Liver (tissue), 9 donors: ENCODE results near the gene UGT1A4. TPM values are rescaled to one million over a fixed set of nuclear protein-coding genes. Genes with fewer than 3 reads are reported as not detected.

Experiments
- DNase-seq: peaks from one replicate; pipeline ENCODE4 v3.0.0-alpha.2; 2017; ENCODE audit warnings: low spot score
- H3K27ac ChIP-seq, 2 donors: one replicate each; pipeline ENCODE4 v1.7.0; 2013; ENCODE audit warnings: inconsistent platforms in 2 of 2, low read length in 2 of 2, control low read depth in 1 of 2, low read depth in 1 of 2, mild to moderate bottlenecking in 1 of 2
- H3K27me3 ChIP-seq, 4 donors: one replicate each; pipeline versions ENCODE4 v1.6.1 to v1.7.0; 2013; ENCODE audit warnings: low read length in 3 of 4, inconsistent platforms in 1 of 4, mild to moderate bottlenecking in 1 of 4, moderate library complexity in 1 of 4; ENCODE audit not compliant: control insufficient read depth in 4 of 4, insufficient read depth in 4 of 4
- H3K36me3 ChIP-seq, 4 donors: one replicate each; pipeline versions ENCODE4 v1.6.1 to v1.7.0; 2013; ENCODE audit warnings: low read length in 3 of 4, mild to moderate bottlenecking in 3 of 4, low read depth in 1 of 4, moderate library complexity in 1 of 4; ENCODE audit not compliant: control insufficient read depth in 4 of 4, insufficient read depth in 3 of 4
- H3K4me1 ChIP-seq, 4 donors: one replicate each; pipeline versions ENCODE4 v1.6.1 to v1.7.0; 2013; ENCODE audit warnings: low read length in 3 of 4, mild to moderate bottlenecking in 3 of 4, moderate library complexity in 1 of 4; ENCODE audit not compliant: control insufficient read depth in 4 of 4, insufficient read depth in 4 of 4
- H3K4me3 ChIP-seq, 3 donors: one replicate each; pipeline versions ENCODE4 v1.6.1 to v1.7.0; 2013; ENCODE audit warnings: low read length in 3 of 3, control low read depth in 1 of 3, low read depth in 1 of 3, mild to moderate bottlenecking in 1 of 3
- H3K9ac ChIP-seq, 2 donors: one replicate each; pipeline ENCODE4 v1.7.0; 2013; ENCODE audit warnings: low read length in 2 of 2, mild to moderate bottlenecking in 2 of 2, moderate library complexity in 2 of 2, control low read depth in 1 of 2, low read depth in 1 of 2
- H3K9me3 ChIP-seq, 4 donors: one replicate each; pipeline versions ENCODE4 v1.6.1 to v1.7.0; 2013; ENCODE audit warnings: low read length in 3 of 4; ENCODE audit not compliant: control insufficient read depth in 4 of 4
- CTCF ChIP-seq: fragments of 150-350 bp; IDR thresholded peaks from 2 replicates; pipeline ENCODE4 v1.5.1; 2017; ENCODE audit warnings: improper control_type of control experiment, low read depth, low read length; ENCODE audit not compliant: missing input control
- FOXA1 ChIP-seq: IDR thresholded peaks from 2 replicates; pipeline ENCODE4 v1.6.1; 2016; ENCODE audit warnings: antibody characterized with exemption
- FOXA2 ChIP-seq: IDR thresholded peaks from 2 replicates; pipeline ENCODE4 v1.6.1; 2016; ENCODE audit warnings: antibody characterized with exemption
- GABPA ChIP-seq, 2 donors: IDR thresholded peaks in 1 of 2; conservative IDR thresholded peaks in 1 of 2; 2 replicates each; pipeline ENCODE4 v1.6.1; 2016; ENCODE audit warnings: antibody characterized with exemption in 2 of 2, mild to moderate bottlenecking in 1 of 2, moderate library complexity in 1 of 2
- HNF4A ChIP-seq, 2 donors: conservative IDR thresholded peaks; 2 replicates each; pipeline ENCODE4 v1.6.1; 2016; ENCODE audit warnings: antibody characterized with exemption in 2 of 2, mild to moderate bottlenecking in 2 of 2
- HNF4G ChIP-seq: IDR thresholded peaks from 2 replicates; pipeline ENCODE4 v1.6.1; 2016; ENCODE audit warnings: antibody characterized with exemption
- JUND ChIP-seq, 2 donors: IDR thresholded peaks; 2 replicates each; pipeline ENCODE4 v1.6.1; 2016; ENCODE audit warnings: antibody characterized with exemption in 2 of 2
- MAX ChIP-seq: IDR thresholded peaks from 2 replicates; pipeline ENCODE4 v1.6.1; 2016; ENCODE audit warnings: antibody characterized with exemption
- NR2F2 ChIP-seq: IDR thresholded peaks from 2 replicates; pipeline ENCODE4 v1.6.1; 2016; ENCODE audit warnings: antibody characterized with exemption
- RAD21 ChIP-seq, 2 donors: IDR thresholded peaks; 2 replicates each; pipeline ENCODE4 v1.6.1; 2016; ENCODE audit warnings: antibody characterized with exemption in 2 of 2, mild to moderate bottlenecking in 2 of 2
- REST ChIP-seq: IDR thresholded peaks from 2 replicates; pipeline ENCODE4 v1.6.1; 2016; ENCODE audit warnings: antibody characterized with exemption, mild to moderate bottlenecking
- WGBS: extraction: QIAGEN DNeasy Blood & Tissue Kit; methylation state at CpG from one replicate; pipeline ENCODE4 v1.1.7; 2013; 5-methylcytosine and 5-hydroxymethylcytosine counted together
- polyA plus RNA-seq, 2 donors: library from polyadenylated mRNA; stranded (reverse) in 1 of 2; unstranded in 1 of 2; fragments of 200-250 nt in 1 of 2; fragments of >200 nt in 1 of 2; fragmentation: Nextera tagmentation in 1 of 2; extraction: Ambion mirVana in 1 of 2; gene quantifications; one replicate each; pipeline versions ENCODE4 v1.2.1 to v1.2.3, GENCODE V29; 2013 to 2015
- total RNA-seq, 2 donors: library from RNA; depleted of rRNA; stranded (reverse); fragments of >200 nt; gene quantifications; one replicate each; pipeline ENCODE4 v1.2.3, GENCODE V29; 2014
- donor health status: healthy.
- donor health status: healthy.
- donor health status: healthy.
- donor health status: healthy.
- donor health status: healthy.

UGT1A4 gene
- total and polyA plus RNA-seq, 4 donors = 103 to 446 (median 136) TPM; not detected in 1

GRCh38 chr2:233820774-233821105 is 102.2 kb downstream of the UGT1A4 start:
- DNase-seq = no peak
- H3K9ac ChIP-seq = no peak overlapping the region
- H3K4me3 ChIP-seq = no peak overlapping the region
- no peaks in the 10 kb centered on the region for H3K27me3 ChIP-seq
- H3K27ac ChIP-seq = no peak overlapping the region
- WGBS = 95% methylated on average over 6 of the region's 6 CpGs
- H3K4me1 ChIP-seq = peaks cover 6 to 38% (median 24%) of the 10 kb centered on the region in 4 donors
- no peaks in the 10 kb centered on the region for H3K36me3 ChIP-seq
- TF ChIP-seq CTCF = no peak
- no peaks in the 10 kb centered on the region for H3K9me3 ChIP-seq

- Histone ChIP-seq H3K4me3 (no peak overlapping the region), H3K4me1 (peaks cover 6 to 38% (median 24%) of the 10 kb centered on the region in 4 donors), H3K27ac (peak overlapping the region in 1 of 2 donors; percentile 88), H3K36me3 (no peaks in the 10 kb centered on the region), H3K27me3 (no peaks in the 10 kb centered on the region), H3K9ac (no peak overlapping the region), H3K9me3 (no peaks in the 10 kb centered on the region)
- 92% methylated on average over 3 of the region's 3 CpGs for WGBS
- TF ChIP-seq RAD21 (IDR thresholded peaks at IDR 0.05) (no peak), GABPA (IDR thresholded peaks at IDR 0.05 in 1 of 2, conservative IDR thresholded peaks at IDR 0.05 in 1 of 2) (no peak), CTCF (no peak), HNF4A (conservative IDR thresholded peaks at IDR 0.05) (no peak), FOXA1 (no peak), JUND (IDR thresholded peaks at IDR 0.05) (no peak), FOXA2 (no peak), NR2F2 (no peak)
- no peak for DNase-seq
These were observed 102.7 kb downstream of the UGT1A4 start for GRCh38 chr2:233821196-233821595.

- Histone ChIP-seq H3K27ac (peak overlapping the region; percentile 87 to 88), H3K9me3 (no peaks in the 10 kb centered on the region), H3K4me1 (peaks cover 6 to 38% (median 24%) of the 10 kb centered on the region in 4 donors), H3K9ac (no peak overlapping the region), H3K27me3 (no peaks in the 10 kb centered on the region), H3K4me3 (no peak overlapping the region), H3K36me3 (no peaks in the 10 kb centered on the region)
- TF ChIP-seq REST = no peak
- TF ChIP-seq RAD21 (IDR thresholded peaks at IDR 0.05) = no peak
- TF ChIP-seq NR2F2 = no peak
- TF ChIP-seq HNF4G = no peak
- no peak for TF ChIP-seq MAX
- WGBS = 88% methylated on average over 8 of the region's 8 CpGs
- DNase-seq = no peak
These were observed 103.2 kb downstream of the UGT1A4 start for GRCh38 chr2:233821709-233822100.
